Lower leg skin (tissue), 4 donors: ENCODE measurements around the gene MARVELD1. TPM values are rescaled to one million over a fixed set of nuclear protein-coding genes. Genes with fewer than 3 reads are reported as not detected.

ENCODE experiments used
- DNase-seq, 2 donors: peaks; one replicate each; pipeline ENCODE4 v3.0.0-alpha.2; 2019; ENCODE audit warnings: low spot score in 2 of 2
- H3K4me3 ChIP-seq: fragments of 200-600 bp; sonication (generic); 2 replicates; pipeline ENCODE4 v1.5.1; 2017; ENCODE audit warnings: mild to moderate bottlenecking, low read depth; ENCODE audit not compliant: poor library complexity, severe bottlenecking
- CTCF ChIP-seq, 3 donors: fragments of 450-650 bp; IDR thresholded peaks; one replicate each; pipeline ENCODE4 v1.5.1; 2016; ENCODE audit warnings: antibody characterized with exemption in 3 of 3, mild to moderate bottlenecking in 3 of 3, moderate library complexity in 2 of 3
- POLR2A ChIP-seq, 2 donors: fragments of 450-650 bp; IDR thresholded peaks; one replicate each; pipeline ENCODE4 v1.6.1; 2016 to 2017; ENCODE audit warnings: antibody characterized with exemption in 2 of 2, mild to moderate bottlenecking in 1 of 2, moderate library complexity in 1 of 2
- WGBS, 2 donors: methylation state at CpG; one replicate each; pipeline ENCODE4 v1.1.5; 2018; 5-methylcytosine and 5-hydroxymethylcytosine counted together
- intact Hi-C: fragments of 100-400 bp; cut with DNase I; formaldehyde crosslinking; loops from one replicate; pipeline ENCODE4 v1.15.0; 2023; ENCODE audit warnings: low total_unique reads
- total RNA-seq, 4 donors: library from RNA; depleted of rRNA; stranded (reverse); fragments of >200 nt; gene quantifications; one replicate each; pipeline ENCODE4 v1.1.0, GENCODE V29; 2016

Gene MARVELD1
- total RNA-seq, 4 donors from 2014 or later: 22.5 to 50.2 (median 30.3) TPM

DNA sequence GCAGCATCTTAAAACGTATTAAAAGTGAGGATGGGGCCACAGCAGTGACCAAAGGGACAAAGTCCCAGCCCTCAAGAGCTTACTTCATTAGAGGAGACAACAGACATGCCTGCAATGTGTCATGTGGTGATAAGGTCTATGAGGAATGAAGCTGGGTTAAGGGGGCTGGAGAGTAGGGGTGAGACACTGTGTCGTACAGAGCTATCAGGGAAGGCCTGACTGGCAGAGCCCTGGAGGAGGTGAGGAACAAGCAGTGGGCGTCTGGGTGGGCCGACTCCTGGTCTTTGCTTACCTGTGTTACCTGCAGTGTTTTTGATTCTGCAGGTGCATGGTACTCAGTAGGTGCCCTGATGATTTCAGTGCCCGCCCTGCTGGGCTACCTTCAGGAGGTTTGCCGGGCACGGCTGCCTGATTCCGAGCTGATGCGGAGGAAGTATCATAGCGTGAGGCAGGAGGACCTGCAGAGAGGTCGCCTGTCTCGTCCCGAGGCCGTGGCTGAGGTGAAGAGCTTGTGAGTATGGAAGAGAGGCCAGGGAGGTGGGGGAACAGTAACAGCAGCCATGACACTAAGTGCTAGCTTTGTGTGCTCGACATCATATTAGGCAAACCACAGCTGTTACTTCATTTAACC lies 31.0 kb downstream of the MARVELD1 start:
- TF ChIP-seq POLR2A (IDR thresholded peaks at IDR 0.05) (no peak), CTCF (IDR thresholded peaks at IDR 0.05) (no peak)
- intact Hi-C loops: no loop called here
- 95 to 96% methylated on average over 15 of the region's 15 CpGs for WGBS, 2 donors
- no peak overlapping the region for H3K4me3 ChIP-seq
- DNase-seq: no peak

GRCh38 chr10:97747573-97747972 lies 34.0 kb downstream of the MARVELD1 start:
- intact Hi-C loops: no loop called here
- 93 to 95% methylated on average over 1 of the region's 1 CpG for WGBS, 2 donors
- H3K4me3 ChIP-seq: no peak overlapping the region
- DNase-seq: no peak
- TF ChIP-seq POLR2A (IDR thresholded peaks at IDR 0.05): no peak
- no peak for TF ChIP-seq CTCF (IDR thresholded peaks at IDR 0.05)

DNA sequence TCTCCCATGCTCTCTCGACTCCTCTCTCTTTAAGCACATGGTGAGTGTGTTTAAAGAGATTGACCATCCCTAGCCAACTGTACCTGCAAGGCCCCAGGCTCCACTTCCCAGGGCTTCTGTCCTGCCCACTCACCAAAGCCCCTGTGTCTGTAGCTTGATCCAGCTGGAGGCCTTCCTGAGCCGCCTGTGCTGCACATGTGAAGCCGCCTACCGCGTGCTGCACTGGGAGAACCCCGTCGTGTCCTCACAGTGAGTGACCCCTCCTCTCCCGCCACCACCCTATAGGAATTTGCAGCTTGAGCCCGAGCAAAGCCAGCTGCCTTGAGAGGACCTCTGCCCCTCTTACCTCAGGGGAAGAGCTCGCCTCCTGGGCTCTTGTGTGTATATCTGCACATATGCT lies 34.6 kb downstream of the MARVELD1 start:
- intact Hi-C loops: no loop called here
- no peak for DNase-seq
- no peak overlapping the region for H3K4me3 ChIP-seq
- TF ChIP-seq CTCF (IDR thresholded peaks at IDR 0.05) (no peak), POLR2A (IDR thresholded peaks at IDR 0.05) (no peak)
- WGBS, 2 donors: 84 to 93% methylated on average over 8 to 10 of the region's 10 CpGs

DNA sequence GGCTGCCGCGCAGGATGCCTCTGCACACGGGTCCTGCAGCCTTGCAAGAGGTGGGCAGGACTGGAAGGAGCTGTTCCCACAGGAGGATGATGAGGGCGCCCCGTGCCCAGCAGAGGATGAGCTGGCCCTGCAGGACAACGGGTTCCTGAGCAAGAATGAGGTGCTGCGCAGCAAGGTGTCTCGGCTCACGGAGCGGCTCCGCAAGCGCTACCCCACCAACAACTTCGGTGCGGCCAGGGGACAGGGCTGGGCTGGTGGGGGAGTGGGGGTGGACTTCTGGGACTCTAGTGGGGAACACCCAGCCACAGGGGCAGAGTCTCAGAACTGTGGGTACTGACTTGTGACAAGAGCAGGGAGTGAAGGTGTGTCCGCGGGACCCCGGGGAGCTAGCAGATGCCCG lies 39.4 kb downstream of the MARVELD1 start:
- no peak for DNase-seq
- intact Hi-C loops: no loop called here
- TF ChIP-seq CTCF (IDR thresholded peaks at IDR 0.05) (no peak), POLR2A (IDR thresholded peaks at IDR 0.05) (no peak)

GRCh38 chr10:97754726-97755125 lies 41.2 kb downstream of the MARVELD1 start:
- WGBS, 2 donors: 50 to 65% methylated on average over 3 to 4 of the region's 4 CpGs
- intact Hi-C loops: no loop called here
- no peak for DNase-seq
- no peak overlapping the region for H3K4me3 ChIP-seq
- TF ChIP-seq CTCF (IDR thresholded peaks at IDR 0.05) (no peak), POLR2A (IDR thresholded peaks at IDR 0.05) (no peak)

More for the DNA sequence above, 39.4 kb downstream of the MARVELD1 start:
- whole genome bisulfite sequencing, 2 donors: 91 to 93% methylated on average over 17 to 18 of the region's 18 CpGs
- H3K4me3 ChIP-seq: no peak overlapping the region

- DNase-seq: no peak
- no peak overlapping the region for H3K4me3 ChIP-seq
- TF ChIP-seq POLR2A (IDR thresholded peaks at IDR 0.05): no peak
- intact Hi-C loops: no loop called here
- 91 to 95% methylated on average over 4 to 6 of the region's 6 CpGs for WGBS, 2 donors
These were observed 42.2 kb downstream of the MARVELD1 start for GRCh38 chr10:97755718-97756117.
